ENCODE measurements around the gene GPATCH1.

GPATCH1 gene, protein sequence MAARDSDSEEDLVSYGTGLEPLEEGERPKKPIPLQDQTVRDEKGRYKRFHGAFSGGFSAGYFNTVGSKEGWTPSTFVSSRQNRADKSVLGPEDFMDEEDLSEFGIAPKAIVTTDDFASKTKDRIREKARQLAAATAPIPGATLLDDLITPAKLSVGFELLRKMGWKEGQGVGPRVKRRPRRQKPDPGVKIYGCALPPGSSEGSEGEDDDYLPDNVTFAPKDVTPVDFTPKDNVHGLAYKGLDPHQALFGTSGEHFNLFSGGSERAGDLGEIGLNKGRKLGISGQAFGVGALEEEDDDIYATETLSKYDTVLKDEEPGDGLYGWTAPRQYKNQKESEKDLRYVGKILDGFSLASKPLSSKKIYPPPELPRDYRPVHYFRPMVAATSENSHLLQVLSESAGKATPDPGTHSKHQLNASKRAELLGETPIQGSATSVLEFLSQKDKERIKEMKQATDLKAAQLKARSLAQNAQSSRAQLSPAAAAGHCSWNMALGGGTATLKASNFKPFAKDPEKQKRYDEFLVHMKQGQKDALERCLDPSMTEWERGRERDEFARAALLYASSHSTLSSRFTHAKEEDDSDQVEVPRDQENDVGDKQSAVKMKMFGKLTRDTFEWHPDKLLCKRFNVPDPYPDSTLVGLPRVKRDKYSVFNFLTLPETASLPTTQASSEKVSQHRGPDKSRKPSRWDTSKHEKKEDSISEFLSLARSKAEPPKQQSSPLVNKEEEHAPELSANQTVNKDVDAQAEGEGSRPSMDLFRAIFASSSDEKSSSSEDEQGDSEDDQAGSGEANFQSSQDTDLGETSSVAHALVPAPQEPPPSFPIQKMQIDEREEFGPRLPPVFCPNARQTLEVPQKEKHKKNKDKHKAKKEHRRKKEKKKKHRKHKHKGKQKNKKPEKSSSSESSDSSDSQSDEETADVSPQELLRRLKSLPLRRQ

DNA sequence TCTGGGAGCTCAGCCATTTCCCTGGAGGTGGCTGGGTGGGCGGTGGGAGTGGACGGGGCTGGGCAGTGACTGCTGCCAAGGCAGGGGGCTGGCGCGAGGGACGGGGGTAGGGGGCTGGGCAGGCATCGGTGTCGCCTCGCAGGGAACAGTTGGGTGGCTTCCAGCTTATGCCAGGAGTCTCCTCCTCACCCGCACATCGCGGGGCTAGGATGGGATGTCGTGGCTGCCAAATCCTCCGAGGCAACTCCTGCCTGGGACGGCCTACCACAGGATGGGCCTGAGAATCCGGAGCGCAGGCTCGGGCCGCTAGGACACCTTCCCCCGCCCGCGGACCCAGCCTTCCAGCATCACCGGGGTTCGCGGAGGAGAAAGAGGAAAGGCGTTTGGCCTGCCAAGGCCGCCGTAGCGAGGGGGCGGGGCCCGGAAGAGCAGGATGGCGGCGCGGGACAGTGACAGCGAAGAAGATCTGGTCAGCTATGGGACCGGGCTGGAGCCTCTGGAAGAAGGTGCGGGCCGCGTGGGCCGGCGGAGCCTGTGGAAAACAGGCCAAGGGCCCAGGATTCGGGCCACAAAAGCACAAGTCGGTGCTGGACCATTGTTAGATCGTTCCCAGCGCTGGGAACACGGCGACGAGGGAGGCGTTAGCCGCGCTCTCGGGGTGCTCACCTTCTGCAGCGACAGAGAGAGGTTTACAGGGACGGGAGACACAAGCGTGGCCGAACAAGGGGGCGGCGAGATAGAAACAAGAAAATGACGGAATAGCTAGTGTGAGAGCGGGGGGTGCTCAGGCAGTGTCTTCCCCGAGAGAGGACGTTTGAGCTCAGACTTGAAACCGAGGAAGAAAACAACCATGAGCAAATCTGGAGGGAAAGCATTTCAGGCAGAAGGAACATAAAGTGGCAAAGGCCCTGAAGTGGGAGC lies at the start of gene GPATCH1:
GPATCH1 (plus strand) TSS at position 421 of the 921 bp plus-strand sequence; CDS start at position 434, 13 bp downstream.
- no peak for TF ChIP-seq GATA2 (IDR thresholded peaks at IDR 0.05; ENCODE audit: low read depth, low read length)
- no peak for TF ChIP-seq GATA3 (IDR thresholded peaks at IDR 0.05; ENCODE audit: low read depth, low read length)

DNA sequence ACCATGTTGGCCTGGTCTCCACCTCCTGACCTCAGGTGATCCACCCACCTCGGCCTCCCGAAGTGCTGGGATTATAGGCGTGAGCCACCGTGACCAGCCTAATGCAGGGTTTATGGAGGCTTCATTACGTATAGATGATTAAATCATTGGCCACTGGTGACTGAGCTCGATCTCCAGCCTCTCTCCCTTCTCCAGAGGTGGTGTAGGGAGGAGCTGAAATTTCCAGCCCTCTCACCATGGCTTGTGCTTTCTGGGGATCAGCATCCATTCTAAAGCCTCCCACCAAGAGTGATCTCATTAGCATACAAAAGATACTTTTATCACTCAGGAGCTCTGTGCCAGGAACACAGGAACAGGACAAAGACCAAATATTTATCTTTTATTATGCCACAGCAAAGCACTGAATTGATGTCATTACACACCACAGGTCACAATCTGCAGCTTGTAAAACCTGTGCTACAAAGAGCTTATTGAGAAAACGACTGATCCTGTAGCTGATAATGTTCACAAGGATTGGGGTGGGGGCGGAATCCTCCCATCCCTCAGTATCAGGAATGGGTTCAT lies 48.7 kb upstream of the GPATCH1 start:
- TF ChIP-seq GATA2 (IDR thresholded peaks at IDR 0.05; ENCODE audit: low read depth, low read length) (no peak), GATA3 (IDR thresholded peaks at IDR 0.05; ENCODE audit: low read depth, low read length) (no peak)

DNA sequence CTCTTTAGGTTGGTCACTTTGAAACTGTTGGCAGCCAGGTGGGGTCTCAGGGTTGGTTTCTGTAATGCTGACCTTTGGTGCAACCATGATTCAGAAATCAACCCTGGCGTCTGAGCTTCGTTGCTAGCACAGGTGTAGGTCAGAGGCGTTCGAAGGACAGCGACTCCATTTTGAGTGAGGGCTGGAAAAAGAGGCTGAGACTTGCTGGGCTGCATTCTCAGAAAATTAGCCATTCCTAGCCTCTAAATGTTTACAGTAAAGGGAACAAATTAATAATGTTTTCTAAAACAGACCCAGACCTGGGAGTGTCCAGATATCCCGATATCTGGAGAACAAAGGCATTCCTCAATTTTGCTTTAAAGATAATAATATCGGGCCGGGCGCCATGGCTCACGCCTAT lies 45.5 kb upstream of the GPATCH1 start:
- TF ChIP-seq GATA2 (IDR thresholded peaks at IDR 0.05; ENCODE audit: low read depth, low read length) (no peak), GATA3 (IDR thresholded peaks at IDR 0.05; ENCODE audit: low read depth, low read length) (no peak)

DNA sequence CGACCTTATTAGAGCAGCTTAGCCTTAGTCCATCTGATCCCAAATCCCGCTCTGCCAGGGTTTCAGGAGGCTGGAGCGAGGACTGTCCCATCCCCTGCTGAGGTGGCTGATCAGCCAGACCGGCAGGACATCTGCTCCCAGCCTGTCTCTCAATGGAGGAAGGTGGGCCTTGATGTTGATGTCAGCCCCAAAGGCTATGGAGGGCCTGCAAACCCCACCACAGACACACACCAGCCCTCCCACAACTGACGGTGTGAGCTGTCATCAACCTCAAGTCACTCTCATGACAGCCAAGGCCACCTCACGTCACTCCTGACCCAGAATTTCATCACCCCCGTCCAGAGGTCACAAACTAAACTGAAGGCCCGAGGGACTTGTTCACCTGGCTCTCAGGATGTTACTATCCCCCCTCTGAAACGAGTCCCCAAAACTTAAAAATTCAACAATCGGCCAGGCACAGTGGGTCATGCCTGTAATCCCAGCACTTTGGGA lies 41.8 kb upstream of the GPATCH1 start:
- TF ChIP-seq GATA2 (IDR thresholded peaks at IDR 0.05; ENCODE audit: low read depth, low read length) (no peak), GATA3 (IDR thresholded peaks at IDR 0.05; ENCODE audit: low read depth, low read length) (no peak)

DNA sequence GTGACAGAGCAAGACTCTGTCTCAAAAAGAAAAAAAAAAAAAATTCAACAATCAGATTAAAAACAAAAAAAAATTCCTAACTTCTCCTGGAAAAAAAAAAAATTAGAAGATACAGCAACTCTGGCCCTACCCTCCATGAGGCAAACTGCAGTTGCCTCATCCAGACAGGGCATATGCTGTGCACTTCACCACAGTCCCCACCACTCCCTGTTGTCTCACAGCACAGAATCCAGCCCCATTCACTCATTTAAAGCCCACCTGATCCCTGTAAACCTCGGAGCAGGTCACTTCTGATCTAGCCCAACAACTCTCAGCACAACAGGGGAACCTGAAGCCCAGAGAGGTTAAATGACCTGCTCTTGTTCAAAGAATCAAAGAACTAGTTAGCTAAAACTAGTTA lies 41.2 kb upstream of the GPATCH1 start:
- TF ChIP-seq GATA2 (IDR thresholded peaks at IDR 0.05; ENCODE audit: low read depth, low read length) (no peak), GATA3 (IDR thresholded peaks at IDR 0.05; ENCODE audit: low read depth, low read length) (no peak)

DNA sequence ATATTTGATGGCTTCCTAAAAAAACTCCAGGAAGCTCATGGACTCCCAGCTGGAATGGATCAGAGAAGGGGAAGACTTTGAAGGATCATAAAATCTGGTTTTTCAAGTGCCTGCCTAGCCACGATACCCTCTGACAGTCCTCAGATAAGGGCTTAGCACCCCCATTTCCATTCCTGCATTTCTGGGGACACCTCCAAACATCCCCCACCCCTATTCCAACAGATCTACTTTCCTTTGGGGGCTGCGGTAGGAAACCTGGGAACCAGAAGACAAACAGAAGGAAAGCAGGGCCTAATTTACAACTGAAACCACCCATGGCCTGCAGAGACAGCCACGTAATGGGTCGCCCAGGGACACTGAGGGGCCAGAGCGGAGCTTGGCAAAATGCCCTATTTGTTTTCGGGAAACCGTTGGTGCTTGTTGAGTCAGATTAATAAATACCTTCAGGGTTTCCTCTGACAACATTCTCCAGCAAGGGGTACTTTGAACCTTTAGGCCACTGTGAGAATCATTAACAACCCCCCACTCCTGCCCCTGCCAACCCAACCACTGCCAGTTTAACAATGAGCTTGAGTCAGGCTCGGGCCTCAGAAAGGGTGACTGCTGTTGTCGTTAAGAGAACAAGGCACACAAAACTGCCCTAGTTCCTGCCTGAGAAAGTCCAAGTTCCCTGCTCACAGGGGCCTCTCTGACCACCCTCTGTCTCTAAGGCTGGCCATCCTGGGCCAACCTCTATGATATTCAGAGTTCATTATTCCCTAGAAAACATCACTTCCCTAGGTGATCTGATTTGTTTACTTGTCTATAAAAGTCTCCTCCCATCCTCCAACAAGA lies 39.8 kb upstream of the GPATCH1 start:
- TF ChIP-seq GATA3 (IDR thresholded peaks at IDR 0.05; ENCODE audit: low read depth, low read length) (no peak), GATA2 (IDR thresholded peaks at IDR 0.05; ENCODE audit: low read depth, low read length) (no peak)

DNA sequence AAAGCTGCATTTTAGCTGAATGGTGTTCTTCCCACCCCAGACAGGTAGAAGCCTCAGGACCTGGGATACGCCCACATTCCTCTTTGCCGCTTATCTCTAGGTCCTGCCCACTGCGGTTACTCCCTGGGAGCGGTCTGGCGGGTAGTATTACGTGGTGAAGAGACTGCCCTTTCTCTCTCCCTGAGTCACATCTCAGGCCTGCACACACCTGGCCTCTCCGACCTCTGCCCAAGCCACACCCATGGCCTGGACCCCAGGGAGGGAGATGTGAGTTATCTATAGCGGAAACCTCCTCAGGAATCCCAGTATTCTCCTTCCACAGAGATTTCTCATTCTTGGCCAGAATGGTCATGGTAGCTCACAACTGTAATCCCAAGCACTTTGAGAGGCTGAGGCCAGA lies 33.6 kb upstream of the GPATCH1 start:
- no peak for TF ChIP-seq GATA3 (IDR thresholded peaks at IDR 0.05; ENCODE audit: low read depth, low read length)
- no peak for TF ChIP-seq GATA2 (IDR thresholded peaks at IDR 0.05; ENCODE audit: low read depth, low read length)

DNA sequence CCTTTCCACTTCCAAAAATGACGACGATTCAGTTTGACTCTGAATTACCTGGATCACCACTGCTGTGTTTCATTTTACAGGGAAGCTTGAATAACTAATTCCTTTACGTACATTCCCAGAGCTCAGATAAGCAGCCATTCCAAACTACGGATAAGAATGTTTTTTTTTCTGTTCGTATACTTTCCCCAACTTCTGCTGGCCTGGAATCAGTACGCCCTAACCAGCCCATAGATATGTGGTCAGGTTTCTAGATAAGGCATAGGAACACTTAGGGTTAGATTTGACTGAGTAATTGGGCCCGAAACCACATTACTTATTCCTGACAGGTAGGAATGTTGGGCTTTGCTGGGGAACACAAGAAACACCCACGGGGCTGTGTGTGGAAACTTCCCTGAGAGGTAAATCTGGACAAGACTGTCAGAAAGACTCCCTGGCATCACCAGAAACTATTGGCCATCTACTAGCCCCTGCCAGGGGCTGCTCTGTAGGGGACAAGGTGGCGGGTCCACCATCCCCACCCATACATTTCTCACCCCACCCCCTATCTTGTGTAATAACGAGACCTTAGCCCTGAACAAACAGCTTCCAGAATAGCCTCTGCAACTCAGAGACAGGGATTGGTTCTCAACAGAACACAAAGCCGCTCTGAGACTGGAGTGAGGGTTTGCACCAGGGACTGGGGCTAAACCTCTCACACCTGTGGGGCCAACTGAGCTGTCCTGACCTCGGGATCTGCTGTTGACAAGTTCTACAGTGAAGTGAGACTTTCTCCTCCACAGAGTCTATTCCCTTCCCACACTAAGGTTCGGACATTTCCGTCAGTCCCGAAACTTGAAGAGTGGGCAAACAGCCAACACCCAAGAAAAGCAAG lies 31.9 kb upstream of the GPATCH1 start:
- TF ChIP-seq GATA2 (IDR thresholded peaks at IDR 0.05; ENCODE audit: low read depth, low read length): no peak
- no peak for TF ChIP-seq GATA3 (IDR thresholded peaks at IDR 0.05; ENCODE audit: low read depth, low read length)

DNA sequence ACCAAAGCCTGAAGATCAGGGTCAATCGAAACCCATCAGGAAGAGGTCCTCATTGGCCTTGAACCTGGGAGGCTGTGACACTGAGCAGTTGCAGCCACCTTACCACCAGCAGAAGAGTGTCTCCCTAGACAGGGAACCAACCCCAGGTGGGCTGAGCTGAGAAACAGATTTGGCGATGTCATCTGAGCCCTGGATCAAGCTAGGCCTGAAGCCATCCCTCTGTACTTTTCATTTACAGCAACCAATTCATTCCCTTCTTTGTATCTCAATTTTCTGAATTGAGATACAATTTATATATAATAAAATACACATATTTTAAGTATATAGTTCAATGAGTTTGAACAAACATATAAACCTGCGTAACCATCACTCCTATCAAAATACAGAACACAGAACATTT lies 30.9 kb upstream of the GPATCH1 start:
- TF ChIP-seq GATA2 (IDR thresholded peaks at IDR 0.05; ENCODE audit: low read depth, low read length): no peak
- TF ChIP-seq GATA3 (IDR thresholded peaks at IDR 0.05; ENCODE audit: low read depth, low read length): no peak

DNA sequence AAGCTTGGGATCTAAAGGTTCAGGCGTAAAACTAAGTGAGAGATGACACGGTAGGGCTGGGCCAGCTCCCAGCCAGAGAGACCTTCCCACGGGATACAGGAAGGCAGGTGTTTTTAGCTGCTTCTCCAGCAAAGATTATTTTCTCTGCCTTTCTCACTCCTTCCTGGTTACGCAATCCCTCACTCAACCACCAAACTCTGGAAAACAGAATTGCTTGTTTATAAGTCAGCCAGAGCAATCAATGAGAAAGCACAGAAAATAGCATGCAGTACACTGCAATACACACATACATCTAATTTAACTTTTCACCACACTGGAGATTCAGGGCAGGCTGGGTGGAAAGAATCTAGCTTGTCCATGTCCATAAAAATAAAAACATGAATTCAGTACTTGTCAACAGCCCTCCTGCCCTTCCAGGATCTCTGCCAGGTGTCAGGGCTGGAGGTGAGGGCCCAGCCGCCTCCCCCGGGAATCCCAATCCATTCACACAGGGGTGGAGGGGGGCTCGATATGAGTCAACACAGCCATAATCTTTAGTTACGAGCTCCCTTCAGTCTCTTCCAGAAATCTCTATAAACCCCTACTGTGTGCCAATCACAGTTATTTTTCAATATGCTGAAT lies 28.5 kb upstream of the GPATCH1 start:
- TF ChIP-seq GATA2 (IDR thresholded peaks at IDR 0.05; ENCODE audit: low read depth, low read length) (no peak), GATA3 (IDR thresholded peaks at IDR 0.05; ENCODE audit: low read depth, low read length) (no peak)

DNA sequence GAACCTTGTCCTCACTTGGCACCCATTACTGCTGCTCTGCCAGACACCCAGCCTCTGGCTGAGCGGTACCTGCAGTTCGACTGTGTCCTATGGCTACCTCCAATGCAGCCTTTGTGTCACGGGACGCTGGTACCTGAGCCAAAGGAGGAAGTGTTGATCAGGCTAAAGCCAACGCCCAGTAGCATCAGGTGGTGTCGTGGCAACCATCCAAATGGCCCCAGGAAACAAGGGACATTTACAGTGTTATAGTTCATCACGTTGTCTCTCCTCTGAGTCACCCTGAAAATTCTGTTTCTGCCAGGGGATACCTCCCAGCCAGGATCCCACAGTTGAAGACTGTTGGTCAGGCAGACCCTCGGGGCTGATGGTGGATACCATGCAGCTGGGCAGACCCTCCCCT lies 26.4 kb upstream of the GPATCH1 start:
- TF ChIP-seq GATA3 (IDR thresholded peaks at IDR 0.05; ENCODE audit: low read depth, low read length): no peak
- TF ChIP-seq GATA2 (IDR thresholded peaks at IDR 0.05; ENCODE audit: low read depth, low read length): no peak
